ENCODE results near the gene EHMT1. TPM values are rescaled to one million over a fixed set of nuclear protein-coding genes. Genes with fewer than 3 reads are reported as not detected.

Gene EHMT1
- total and polyA plus RNA-seq, 9 of the 15 experiments (the other 6 are each of a cell fraction or from before 2014, with no cell fraction given): 2.2 to 76.0 (median 36.4) TPM

GRCh38 chr9:137626464-137626863 is 7.7 kb downstream of the EHMT1 start (continued):
- TF ChIP-seq MGA (IDR thresholded peaks at IDR 0.05) (no peak), PRPF4 (IDR thresholded peaks at IDR 0.05; ENCODE audit: insufficient read depth, low read depth, low read length, poor library complexity, severe bottlenecking) (no peak), XRCC4 (IDR thresholded peaks at IDR 0.05; ENCODE audit: extremely low read depth, insufficient read depth, insufficient read length) (no peak), ZBTB1 (CRISPR knock-in tag; IDR thresholded peaks at IDR 0.05; ENCODE audit: borderline replicate concordance, low read depth) (no peak), ZNF449 (CRISPR knock-in tag; IDR thresholded peaks at IDR 0.05) (no peak), NBN (IDR thresholded peaks at IDR 0.05; ENCODE audit: low read depth) (no peak), ATF3 (IDR thresholded peaks at IDR 0.05) (peak; percentile 43), ATF3 (CRISPR knock-in tag; conservative IDR thresholded peaks at IDR 0.05) (no peak), ZNF592 (IDR thresholded peaks at IDR 0.05) (no peak)
